Measurements from ENCODE around the gene ANP32D. TPM values are rescaled to one million over a fixed set of nuclear protein-coding genes. Genes with fewer than 3 reads are reported as not detected.
"Not testable (repeated sequence)": the region's sequence is repeated elsewhere in the genome, so short reads cannot be mapped to it uniquely, and the experiment has no call there.

Gene ANP32D
- not detected in 2 replicates for total RNA-seq

DNA sequence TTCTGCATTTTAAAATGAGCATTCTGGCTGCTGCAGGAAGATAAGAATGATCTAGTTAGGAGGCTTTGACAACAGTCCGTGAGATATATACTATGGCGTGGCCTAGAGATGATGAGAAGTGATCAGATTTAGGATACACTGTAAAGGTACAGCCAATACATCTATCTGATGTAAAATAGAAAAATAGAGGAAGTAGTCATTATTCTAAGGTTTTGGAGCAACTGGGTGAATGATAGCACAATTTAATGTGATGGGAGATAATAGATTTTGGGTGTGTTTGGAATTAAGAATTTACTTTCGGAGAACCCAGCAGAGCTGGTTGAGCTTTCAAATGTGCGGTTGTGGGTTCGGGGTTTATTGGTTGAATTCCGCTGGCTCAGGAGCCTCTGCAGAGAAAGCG lies at the start of gene ANP32D:
TSS of gene ANP32D (plus strand) at position 301 of the 400 bp plus-strand sequence. CDS start 106 bp downstream, outside the sequence.
- no peak for DNase-seq (ENCODE audit: extremely low read depth, low read depth, low spot score)

- no peak for DNase-seq (ENCODE audit: extremely low read depth, low read depth, low spot score)
Measured at GRCh38 chr12:48423171-48423570, 49.2 kb upstream of the ANP32D start.

- DNase-seq (ENCODE audit: extremely low read depth, low read depth, low spot score), result no peak
Measured at GRCh38 chr12:48424644-48425043, 47.7 kb upstream of the ANP32D start.

GRCh38 chr12:48434016-48434415 lies 38.3 kb upstream of the ANP32D start:
- DNase-seq (ENCODE audit: extremely low read depth, low read depth, low spot score), result not testable (repeated sequence)

- no peak for DNase-seq (ENCODE audit: extremely low read depth, low read depth, low spot score)
Measured at GRCh38 chr12:48441069-48441468, 31.3 kb upstream of the ANP32D start.

DNA sequence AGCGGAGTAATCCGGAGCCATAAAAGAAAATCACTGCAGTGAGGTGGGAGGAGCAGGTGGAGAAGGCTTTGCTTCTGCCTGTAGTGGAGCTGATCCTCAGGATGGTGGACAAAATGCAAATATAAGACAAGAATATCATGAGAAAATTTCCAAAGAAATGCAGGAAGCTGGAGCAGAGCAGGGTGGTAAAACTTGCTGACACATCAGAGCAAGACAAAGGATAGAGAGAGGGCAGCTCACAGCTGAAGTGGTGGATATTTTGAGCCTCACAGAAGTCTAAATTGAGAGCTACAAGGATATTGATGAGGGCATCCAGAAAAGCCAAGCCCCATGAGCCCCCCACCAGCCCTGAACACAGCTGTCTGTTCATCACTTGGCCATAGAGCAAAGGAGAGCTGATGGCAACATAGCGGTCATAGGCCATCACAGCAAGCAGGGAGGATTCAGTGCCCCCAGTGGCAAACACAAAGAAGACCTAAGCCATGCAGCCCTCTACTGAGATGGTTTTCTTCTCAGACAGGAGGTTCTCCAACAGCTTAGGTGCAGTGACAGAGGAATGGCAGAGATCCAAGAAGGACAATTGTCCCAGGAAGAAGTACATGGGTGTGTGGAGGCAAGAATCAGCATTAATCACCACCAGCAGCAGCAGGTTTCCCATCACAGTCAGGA lies 30.0 kb upstream of the ANP32D start:
- DNase-seq (ENCODE audit: extremely low read depth, low read depth, low spot score), result no peak

DNA sequence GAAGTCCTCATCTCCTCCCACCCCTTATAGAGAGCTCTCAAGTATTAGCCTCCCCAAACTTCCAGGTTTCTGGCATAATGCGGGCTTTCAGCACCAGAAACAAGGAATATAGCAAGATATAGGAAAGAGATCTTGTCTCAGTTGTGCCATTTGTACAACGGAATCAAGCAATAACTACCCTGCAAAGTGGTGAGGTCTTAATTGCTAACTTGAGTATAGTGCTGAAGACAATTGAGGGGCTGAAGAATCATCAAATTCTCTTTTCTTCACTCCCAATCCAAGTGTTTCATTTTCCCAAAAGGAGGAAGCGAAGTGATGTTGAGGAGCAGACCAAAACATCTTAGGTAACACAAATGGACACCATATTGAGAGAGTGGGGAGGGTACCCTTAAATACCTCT lies 26.8 kb upstream of the ANP32D start:
- DNase-seq (ENCODE audit: extremely low read depth, low read depth, low spot score), result no peak

DNA sequence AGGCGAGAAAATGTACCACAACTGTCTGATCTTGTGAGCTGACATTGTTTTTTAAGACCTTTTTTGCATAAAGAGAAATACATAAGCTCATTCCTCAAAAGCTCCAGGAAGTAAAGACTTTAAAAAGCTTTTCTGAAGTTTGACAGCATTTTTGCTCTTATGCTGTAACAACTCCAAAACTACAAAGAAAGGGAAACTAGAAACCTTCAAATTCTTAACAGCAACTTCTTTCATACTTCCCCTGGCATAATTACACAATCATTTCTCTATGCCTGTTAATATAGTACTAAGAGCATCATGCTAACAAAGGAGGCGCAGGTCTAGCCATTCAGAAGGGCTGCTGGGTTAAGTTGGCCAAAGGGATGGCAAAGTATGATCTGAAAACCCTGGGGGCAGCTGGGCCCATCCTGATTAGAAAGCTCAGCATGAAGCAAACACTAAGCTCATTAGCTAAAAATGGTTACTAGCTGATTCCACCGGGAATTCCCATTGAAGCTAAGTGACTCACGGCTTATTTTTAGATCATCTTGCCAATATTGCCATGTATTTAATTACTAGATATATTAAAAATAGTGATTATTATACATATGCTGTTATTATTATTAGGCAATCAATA lies 26.1 kb upstream of the ANP32D start:
- no peak for DNase-seq (ENCODE audit: extremely low read depth, low read depth, low spot score)

GRCh38 chr12:48447755-48448154 lies 24.6 kb upstream of the ANP32D start:
- no peak for DNase-seq (ENCODE audit: extremely low read depth, low read depth, low spot score)

DNA sequence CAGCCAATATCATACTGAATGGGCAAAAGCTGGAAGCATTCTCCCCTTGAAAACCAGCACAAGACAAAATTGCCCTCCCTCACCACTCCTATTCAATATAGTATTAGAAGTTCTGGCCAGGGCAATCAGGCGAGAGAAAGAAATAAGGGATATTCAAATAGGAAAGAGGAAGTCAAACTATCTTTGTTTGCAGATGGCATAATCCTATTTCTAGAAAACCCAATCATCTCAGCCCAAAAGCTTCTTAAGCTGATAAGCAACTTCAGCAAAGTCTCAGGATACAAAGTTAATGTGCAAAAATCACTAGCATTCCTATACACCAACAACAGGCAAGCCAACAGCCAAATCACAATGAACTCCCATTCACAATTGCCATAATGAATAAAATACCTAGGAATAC lies 21.0 kb upstream of the ANP32D start:
- no peak for DNase-seq (ENCODE audit: extremely low read depth, low read depth, low spot score)

GRCh38 chr12:48452961-48453360 lies 19.4 kb upstream of the ANP32D start:
- not testable (repeated sequence) for DNase-seq (ENCODE audit: extremely low read depth, low read depth, low spot score)

- DNase-seq (ENCODE audit: extremely low read depth, low read depth, low spot score), result no peak
Measured at GRCh38 chr12:48454667-48455066, 17.7 kb upstream of the ANP32D start.

GRCh38 chr12:48455116-48455515 lies 17.2 kb upstream of the ANP32D start:
- no peak for DNase-seq (ENCODE audit: extremely low read depth, low read depth, low spot score)

- DNase-seq (ENCODE audit: extremely low read depth, low read depth, low spot score), result no peak
Measured at GRCh38 chr12:48459259-48459658, 13.1 kb upstream of the ANP32D start.

DNA sequence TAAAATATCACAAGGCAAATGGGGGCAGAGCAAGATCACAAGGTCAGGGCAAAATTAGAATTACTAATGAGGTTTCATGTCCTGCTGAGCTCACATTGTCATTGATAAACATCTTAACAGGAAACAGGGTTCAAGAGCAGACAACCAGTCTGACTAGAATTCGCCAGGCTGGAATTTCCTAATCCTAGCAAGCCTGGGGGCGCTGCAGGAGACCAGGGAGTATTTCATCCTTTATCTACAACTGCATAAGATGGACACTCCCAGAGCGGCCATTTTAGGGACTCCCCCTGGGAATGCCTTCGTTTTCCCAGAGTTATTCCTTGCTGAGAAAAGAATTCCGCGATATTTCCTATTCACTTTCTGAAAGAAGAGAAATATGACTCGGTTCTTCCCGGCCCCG lies 3.3 kb upstream of the ANP32D start:
- DNase-seq (ENCODE audit: extremely low read depth, low read depth, low spot score), result not testable (repeated sequence)

DNA sequence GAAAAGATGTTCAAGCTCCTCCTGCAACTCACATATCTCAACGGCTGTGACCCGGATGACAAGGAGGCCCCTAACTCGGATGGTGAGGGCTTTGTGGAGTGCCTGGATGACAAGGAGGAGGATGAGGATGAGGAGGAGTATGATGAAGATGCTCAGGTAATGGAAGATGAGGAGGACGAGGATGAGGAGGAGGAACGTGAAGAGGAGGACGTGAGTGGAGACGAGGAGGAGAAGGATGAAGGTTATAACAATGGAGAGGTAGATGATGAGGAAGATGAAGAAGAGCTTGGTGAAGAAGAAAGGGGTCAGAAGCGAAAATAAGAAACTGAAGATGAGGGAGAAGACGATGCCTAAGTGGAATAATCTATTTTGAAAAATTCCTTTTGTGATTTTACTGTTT lies 702 bp downstream of the ANP32D start:
- no peak for DNase-seq (ENCODE audit: extremely low read depth, low read depth, low spot score)

- not testable (repeated sequence) for DNase-seq (ENCODE audit: extremely low read depth, low read depth, low spot score)
Measured at GRCh38 chr12:48474497-48474896, 2.1 kb downstream of the ANP32D start.

DNA sequence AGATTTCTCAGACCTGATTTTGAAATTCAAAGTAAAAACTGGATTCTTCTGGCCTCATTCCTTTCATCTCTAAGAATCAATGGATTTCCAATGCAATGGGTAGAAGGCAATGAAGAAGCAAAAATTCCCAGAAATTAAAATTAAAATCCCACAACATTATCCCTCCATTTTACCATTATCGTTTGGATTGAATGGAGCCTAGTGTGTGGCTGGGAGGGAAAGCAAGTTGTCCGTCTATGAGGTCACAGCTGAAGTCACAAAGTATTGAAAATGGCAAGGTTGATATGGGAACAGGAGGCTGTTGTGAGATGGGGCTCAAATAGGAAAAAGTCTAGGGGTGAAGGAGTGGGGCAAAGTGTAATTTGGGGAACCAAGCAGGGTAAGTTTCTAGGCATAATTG lies 9.8 kb downstream of the ANP32D start, which contains the start of gene C12orf54:
TSS of gene C12orf54 (plus strand) at position 301 of the 400 bp plus-strand sequence. CDS start 799 bp downstream, outside the sequence.
- DNase-seq (ENCODE audit: extremely low read depth, low read depth, low spot score), result no peak

- DNase-seq (ENCODE audit: extremely low read depth, low read depth, low spot score), result no peak
Measured at GRCh38 chr12:48482930-48483329, 10.6 kb downstream of the ANP32D start.

DNA sequence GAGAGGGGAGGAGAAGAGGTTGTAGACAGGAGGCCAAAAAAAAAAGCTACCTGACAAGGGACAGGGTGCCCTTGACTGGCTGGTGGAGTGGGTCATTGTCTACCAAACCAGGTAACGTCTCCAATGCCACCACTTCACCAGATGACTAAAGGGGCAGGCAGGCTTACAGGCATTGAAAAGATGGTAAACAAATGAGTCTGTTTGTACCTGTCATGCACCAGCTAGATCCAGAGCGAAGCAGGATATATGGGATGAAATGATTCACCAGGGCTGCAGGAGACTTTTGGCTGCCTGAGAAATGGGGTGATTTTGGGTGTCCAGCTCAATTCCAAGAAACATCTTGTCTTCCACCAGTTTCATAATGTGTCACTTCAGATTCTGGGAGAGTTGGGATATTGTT lies 13.9 kb downstream of the ANP32D start:
- DNase-seq (ENCODE audit: extremely low read depth, low read depth, low spot score), result no peak

GRCh38 chr12:48486679-48487078 lies 14.3 kb downstream of the ANP32D start:
- no peak for DNase-seq (ENCODE audit: extremely low read depth, low read depth, low spot score)

- no peak for DNase-seq (ENCODE audit: extremely low read depth, low read depth, low spot score)
Measured at GRCh38 chr12:48489012-48489411, 16.7 kb downstream of the ANP32D start.
